ENCODE results near the gene PHLDB2.
"Not testable (repeated sequence)": the region's sequence is repeated elsewhere in the genome, so short reads cannot be mapped to it uniquely, and the experiment has no call there.

Gene PHLDB2

DNA sequence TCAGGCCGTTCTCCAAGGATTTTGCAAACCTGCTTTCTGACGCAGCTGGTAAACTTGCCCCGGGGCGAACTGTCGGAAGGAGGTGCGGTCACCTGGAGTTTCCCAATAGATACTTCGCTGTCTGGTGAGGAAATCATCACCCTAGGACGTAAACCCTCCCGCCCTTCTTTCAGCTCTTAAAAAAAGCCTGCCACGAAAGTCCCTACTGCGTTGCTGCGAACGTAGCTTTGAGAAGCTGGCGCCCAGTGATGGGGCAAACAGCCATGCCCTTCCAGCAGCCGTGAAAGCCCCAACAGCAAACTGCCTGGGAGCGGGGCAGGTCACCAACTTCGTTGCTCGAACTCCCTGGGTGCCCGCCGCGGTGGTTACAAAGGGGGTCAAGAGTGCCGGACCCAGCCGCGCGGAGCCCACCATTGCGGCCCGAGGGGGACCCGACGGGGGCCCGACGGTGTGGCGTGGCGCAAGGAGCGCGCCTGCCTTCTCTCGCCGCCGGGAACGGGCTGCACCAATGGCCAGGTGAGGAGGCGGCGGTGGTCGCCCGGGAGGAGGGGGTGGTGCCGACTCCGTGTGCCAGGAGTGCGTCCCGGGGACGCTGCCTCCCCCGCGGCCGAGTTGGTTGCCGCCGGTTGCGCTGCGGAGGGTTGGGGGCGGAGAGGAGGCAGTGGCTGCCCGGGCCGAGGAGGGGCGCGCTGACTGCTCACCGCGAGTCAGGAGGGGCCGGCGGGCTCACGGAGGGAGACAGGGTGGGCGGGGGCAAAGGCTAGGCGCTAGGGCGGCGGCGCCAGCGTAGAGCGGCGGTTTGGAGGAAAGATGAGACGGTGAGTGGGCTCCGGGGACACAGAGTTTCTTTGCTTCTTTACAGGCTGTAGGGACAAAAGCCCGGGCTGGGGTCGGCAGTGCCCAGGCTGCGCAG, at the start of gene PHLDB2:
Gene PHLDB2 (plus strand): TSS at position 205 of the 913 bp plus-strand sequence. CDS start 24,813 bp downstream, outside the sequence.
- no peak for DNase-seq (ENCODE audit: low spot score)

DNA sequence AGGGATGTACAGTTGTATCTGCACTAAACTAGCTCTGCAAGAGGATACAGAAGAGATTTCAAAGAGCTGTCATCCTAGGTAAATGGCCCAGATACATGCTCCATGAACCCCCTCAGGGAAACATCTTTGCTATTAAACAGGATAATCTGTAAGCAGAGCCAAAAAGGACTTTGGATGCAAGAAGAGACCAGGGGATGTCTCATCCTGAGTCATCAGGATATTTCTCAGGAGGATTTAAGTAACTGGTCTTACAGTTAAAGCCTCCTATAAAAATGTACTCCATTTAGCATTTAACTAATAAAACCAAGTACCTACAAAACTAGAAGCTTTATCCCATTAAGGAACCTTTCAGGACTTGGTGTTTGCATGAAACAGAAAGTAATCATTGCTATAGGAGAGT, 48.2 kb upstream of the PHLDB2 start:
- no peak for DNase-seq (ENCODE audit: low spot score)

DNA sequence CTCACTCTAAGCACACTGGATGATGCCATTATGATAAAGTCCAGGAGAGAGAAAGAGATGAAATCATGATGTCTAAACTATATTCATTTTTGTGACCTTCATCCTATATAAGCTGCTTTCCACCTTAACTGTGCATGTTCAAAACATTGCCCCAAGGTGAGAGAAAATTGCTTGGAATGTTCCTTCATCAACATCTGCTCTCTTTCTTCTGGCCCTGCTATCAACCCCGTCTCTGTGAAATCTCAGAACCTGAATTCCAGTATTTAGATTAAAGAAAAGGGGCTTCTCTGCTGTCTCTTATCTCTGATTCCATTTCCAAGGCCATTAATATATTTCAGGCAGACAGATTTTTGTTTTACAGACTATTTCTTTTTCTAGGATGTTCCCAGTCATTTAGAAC, 47.3 kb upstream of the PHLDB2 start:
- DNase-seq (ENCODE audit: low spot score): no peak

DNA sequence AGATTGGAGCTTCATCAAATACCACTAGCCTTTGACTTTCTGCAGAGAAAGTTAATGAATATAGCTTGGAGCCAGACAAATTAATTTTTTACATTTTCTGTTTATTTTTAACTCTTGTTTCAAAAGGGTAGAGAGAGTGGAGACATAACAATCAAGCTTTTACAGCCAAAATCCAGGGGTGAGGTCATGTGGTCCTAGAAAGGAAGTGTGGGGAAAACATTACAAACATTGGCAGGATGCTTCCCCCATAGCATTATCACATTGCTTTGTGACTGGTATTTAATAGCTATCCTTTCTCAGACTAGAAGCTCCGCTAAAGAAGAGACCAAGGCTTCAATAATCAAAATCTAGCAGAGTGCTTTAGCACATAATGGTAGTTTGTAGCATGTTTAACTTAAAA, 46.4 kb upstream of the PHLDB2 start:
- DNase-seq (ENCODE audit: low spot score): no peak

DNA sequence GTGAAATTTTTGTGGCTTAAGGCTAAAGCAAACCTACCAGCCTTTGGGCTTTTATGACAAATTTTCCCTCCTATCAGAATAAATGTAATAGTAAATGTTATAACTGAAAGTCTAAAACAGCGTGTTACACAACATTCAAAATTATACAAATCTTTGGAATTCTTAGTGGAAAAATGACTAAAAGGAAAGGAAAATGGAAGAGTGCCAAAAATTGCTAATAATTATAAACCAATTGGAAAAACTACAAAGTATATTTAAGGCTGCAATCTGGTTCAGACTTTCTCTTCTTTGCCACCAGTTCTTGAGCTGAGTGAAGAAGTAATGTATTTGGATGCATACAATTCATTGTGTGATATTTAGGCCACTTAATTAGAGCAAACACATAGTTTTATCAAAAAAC, 45.6 kb upstream of the PHLDB2 start:
- no peak for DNase-seq (ENCODE audit: low spot score)

DNA sequence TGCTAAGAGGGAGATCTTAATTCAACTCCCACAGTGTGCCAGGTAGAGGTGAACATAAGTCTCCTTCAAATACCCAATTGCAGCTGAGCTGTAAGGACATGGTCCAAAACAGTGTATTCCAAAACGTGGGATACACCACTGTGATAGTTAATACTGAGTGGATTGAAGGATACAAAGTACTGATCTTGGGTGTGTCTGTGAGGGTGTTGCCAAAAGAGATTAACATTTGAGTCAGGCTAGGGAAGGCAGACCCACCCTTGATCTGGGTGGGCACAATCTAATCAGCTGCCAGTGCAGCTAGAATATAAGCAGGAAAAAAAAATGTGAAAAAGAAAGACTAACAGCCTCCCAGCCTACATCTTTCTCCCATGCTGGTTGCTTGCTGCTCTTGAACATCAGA, 45.1 kb upstream of the PHLDB2 start:
- no peak for DNase-seq (ENCODE audit: low spot score)

DNA sequence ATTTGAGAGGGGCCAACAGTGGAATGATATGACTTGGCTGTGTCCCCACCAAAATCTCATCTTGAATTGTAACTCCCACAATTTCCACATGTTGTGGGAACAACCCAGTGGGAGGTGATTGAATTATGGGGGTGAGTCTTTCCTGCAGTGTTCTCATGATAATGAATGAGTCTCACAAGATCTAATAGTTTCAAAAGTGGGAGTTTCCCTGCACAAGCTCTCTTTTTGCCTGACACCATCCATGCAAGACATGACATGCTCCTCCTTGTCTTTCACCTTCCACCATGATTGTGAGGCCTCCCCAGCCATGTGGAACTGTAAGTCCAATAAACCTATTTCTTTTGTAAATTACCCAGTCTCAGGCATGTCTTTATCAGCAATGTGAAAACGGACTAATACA, 42.3 kb upstream of the PHLDB2 start:
- not testable (repeated sequence) for DNase-seq (ENCODE audit: low spot score)

DNA sequence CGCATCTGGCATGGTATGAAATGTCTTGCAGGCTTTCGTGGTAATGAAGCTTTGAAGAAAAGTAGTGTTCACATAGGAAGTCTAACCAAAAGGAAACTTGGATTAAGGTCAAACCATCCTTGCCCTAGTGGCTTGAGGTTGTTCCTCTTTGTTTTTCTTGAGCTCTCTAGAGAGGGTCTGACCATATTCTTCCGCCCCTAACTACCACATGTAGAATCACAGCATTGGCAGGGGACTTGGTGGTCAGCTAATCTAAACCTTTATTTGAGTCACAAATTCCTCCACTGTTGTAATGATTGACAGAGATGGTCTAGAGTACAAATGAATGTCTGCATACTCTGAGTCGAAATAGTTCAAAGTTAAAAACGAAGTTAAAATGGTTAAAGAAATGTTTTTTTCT, 39.1 kb upstream of the PHLDB2 start:
- no peak for DNase-seq (ENCODE audit: low spot score)

DNA sequence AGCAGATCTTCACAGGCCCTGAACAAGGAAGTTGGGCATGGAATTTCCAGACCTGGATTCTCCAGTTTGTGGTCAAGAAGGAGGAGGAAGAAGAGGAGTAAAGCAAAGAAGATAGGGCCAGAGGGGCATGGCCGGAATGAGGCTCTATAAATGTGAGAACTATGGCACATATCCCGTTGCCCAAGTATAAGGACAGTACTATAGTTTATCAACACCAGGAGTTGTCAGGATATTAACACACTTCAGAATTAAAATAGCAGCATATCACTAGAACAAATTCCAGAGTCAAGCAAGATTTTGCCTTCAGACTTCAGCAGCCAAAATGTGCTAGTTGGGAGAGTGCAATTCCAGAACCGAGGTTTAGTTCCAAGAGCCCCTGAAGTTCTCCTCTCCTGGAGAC, 38.4 kb upstream of the PHLDB2 start:
- no peak for DNase-seq (ENCODE audit: low spot score)

DNA sequence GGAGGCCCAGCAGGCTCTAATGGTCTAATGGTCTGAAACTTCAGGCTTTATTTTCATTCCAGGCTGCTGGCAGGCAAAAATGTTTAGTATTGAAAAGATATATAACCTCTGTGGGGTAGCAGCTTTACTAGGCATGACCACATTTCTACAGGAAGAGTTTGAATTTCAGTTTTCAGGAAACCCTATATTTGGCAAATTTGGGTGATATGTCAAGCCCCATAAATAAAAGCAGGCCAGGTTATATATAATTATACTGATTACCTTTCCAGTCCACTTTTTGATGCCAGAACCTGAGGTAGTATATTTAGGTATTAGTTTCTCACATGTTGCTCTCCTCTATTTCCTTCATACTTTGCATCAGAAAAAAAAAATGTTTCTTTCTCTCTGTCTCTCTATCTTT, 37.2 kb upstream of the PHLDB2 start:
- no peak for DNase-seq (ENCODE audit: low spot score)

DNA sequence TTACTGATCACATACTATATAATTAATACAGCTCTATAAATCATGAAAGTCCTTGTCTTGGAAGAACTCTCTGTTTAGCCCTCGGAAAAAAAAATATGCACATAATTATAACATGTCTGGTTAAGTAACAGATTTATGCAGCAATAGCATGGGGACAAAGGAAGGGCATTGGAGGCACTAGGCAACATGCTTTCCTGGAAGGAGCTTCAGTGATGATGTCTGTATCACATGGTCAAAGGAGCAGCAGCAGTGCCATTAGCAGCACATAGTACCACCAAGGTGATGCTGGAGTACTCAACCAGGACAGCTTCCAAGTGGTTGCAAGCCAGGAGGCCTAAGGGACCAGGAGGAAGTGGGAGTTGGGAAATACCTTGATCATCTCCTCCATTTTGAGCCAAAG, 36.3 kb upstream of the PHLDB2 start:
- DNase-seq (ENCODE audit: low spot score): no peak

DNA sequence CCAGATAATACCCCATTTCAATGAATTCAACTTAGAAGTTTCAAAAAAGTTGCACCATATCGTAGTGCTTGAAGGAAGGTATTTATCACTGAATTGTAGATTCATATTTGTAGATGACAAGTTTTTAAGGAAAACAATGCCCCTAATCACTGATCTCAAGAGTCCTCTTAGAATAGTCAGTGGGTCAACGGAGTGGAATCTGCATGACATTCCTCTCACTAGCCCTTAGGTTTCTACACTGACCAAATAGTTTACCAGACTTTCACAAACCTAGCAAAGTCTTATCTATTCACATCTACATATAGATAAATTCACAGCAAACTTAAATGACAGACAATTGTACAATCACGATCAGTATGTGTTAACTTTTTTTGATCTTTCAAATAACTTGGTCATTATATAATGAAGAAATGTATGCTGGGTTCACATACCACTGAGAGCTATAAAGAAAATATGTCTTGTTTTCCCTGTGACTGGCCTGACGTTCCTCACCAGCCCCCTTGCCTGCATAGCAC, 35.7 kb upstream of the PHLDB2 start:
- DNase-seq (ENCODE audit: low spot score): no peak

DNA sequence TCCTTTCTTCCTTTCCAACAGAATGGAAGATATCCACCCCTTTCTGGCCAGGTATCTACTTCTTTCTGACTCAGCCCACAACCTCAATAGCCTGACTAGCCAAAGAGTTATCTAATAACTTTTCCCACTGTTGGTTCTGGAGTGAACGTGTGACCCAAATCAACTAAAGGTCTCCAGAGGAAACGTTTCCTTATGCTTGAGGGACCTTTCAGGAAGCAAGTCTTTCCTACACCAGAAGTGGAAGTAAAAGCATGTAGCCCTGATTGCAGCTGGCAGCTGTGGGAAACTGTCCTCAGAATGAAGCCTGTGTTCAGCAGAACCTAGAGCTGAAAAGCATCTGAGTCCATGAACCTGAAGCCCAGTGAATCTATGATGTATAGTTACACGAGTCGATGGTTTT, 34.7 kb upstream of the PHLDB2 start:
- no peak for DNase-seq (ENCODE audit: low spot score)

DNA sequence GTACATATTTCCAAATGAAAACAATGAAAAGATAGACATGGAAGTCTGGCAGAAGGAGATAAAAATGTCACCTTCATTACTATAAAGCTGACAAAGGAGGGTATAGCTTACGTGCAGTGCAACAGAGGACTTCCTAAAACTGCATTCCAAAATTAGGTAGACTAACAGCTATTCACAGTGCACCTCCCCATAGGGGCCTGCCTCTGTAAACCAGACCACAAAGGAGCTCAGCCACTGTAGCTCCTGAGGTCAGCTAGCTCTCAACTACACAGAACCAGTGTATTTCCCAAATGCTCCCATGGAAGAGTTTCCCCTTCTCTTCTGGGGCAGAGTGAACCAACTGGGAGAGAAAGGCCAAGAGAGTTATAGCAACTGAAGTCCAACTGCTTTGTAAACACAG, 31.2 kb upstream of the PHLDB2 start:
- DNase-seq (ENCODE audit: low spot score): no peak

DNA sequence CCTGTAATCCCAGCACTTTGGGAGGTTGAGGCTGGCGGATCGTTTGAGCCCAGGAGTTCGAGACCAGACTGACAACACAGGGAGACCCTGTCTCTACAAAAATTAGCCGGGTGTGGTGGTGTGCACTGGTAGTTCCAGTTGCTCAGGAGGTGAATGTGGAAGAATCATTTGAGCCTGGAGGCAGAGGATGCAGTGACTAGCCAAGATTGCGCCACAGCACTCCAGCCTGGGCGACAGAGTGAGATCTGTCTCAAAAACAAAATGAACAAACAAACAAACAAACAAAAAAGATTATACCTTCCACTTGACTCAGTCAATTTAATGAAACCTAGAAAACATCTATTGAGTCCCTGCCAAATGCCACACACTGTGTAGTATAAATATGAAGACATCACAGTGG, 30.5 kb upstream of the PHLDB2 start:
- DNase-seq (ENCODE audit: low spot score): no peak

DNA sequence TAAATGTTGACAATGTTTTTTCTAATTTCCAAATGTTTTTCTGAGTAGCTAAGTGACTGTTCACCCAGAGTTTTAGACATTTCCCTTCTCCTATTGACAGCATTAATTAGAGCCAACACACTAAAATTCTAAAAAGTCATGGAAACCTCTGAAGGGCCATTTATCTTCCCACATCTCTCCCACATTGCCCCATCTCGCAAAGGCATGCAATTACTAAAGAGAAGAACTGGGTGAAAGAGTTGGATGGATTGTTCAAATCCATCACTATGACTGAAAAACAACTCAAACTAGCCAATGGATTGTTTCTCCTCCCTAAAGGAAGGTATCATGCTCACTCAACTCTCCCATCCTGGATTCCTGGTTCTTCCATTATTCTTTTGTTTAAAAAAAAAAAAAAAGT, 30.0 kb upstream of the PHLDB2 start:
- no peak for DNase-seq (ENCODE audit: low spot score)

DNA sequence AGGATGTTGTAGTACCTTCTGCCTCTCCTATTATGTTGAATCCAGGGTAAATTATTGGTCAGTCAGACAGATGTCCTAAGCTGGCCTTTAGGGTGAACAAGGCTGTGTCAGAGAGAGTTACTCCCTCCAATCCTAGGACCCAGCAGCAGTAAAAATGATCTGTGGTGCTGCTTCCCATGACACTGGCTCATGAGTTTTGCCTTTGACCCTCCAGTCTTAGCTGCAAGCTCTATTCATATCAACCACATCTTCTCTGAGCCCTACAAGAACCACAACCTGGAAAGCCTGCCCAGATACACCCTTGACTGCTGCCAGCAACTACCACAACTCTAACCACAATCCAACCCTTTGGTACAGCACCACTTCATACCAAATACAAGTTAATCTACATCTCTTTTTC, 27.2 kb upstream of the PHLDB2 start:
- no peak for DNase-seq (ENCODE audit: low spot score)

DNA sequence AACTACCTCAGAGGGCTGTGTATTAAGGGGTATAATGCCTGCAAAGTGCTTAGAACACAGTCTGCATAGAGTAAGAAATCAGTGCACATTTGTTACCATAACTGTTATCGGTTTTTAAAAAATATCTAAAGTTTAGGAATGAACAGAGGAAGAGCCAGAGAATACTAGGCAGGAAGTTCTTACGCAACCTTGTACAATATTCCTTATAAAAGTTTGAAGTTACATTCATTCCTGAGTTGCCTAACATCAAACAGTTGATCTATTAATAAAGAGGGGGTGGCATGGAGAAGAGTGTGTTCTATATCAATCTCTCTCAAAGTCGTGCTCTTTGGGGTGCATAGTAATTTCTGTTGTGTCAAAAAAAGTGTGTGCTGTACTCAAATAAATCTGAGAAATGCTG, 22.0 kb upstream of the PHLDB2 start:
- no peak for DNase-seq (ENCODE audit: low spot score)

DNA sequence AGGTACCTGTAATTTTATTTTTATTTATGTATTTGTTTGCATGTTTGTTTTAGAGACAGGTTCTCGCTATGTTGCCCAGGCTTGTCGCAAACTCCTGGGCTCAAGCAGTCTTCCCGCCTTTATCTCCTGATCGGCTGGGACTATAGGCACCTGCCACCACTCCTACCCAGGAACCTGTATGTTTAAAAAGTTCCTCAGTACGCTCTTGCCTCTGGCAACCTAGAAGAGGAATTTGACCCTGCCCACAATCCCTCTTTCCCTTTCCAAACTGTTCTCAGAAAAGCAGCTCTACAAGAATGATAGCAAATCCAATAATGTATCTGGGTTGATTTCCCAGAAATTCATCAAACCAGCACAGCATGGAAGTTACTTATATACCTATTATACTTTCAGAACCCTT, 20.9 kb upstream of the PHLDB2 start:
- DNase-seq (ENCODE audit: low spot score): no peak

DNA sequence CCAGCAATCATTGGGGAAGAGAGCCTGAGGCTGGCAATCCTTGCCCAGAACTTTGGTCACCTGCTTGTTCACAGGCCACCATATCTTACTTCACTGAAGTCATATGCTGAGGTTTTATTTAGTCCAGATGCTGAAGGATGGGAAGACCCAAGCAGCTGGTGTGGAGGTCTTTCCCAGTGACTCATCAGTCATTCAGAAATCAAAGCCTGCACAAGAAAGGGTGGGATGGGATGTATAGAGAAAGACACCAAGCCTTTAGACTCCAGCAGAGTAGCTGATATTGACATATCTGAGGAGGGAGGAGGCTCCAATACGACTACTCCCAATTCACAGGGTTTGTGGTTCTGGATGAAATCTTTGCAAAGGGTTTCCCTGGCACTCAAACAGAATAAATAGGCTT, 13.0 kb upstream of the PHLDB2 start:
- DNase-seq (ENCODE audit: low spot score): no peak

DNA sequence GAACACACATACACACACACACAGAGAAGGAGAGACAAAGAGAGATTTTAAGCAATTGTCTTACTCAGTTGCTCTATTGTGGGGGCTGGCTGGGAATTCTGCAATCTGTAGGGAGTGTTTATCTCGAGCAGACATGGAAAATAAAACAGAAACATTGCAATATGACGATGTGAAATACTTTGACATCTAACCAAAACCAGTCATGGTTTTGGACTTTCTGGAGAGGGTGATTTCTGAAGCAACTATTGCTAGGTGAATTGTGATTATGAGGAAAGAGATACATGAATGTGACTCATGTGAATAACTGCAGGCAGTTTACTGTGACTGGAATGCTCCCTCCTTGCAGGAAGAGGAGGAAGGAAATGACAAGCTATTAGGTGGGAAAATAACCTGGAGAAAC, 12.3 kb upstream of the PHLDB2 start:
- no peak for DNase-seq (ENCODE audit: low spot score)

DNA sequence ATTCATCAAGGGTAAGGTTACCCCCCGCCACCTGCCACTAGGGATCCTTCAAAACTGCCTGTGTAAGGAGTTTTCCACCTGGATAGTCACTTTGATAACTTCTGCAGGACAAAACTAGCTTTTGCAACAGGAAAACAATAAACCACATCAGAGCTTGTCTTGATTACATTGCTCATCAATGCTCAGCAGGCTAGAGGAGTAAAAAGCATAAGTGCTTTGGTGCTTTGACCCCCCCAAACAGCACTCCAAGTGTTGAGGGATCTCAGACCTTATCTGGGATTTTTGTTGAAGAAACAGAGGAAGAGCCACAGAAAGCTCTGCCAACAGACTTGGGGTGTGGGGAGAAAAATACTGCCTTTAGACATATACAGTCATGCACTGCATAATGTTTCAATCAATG, 10.8 kb upstream of the PHLDB2 start:
- DNase-seq (ENCODE audit: low spot score): no peak

DNA sequence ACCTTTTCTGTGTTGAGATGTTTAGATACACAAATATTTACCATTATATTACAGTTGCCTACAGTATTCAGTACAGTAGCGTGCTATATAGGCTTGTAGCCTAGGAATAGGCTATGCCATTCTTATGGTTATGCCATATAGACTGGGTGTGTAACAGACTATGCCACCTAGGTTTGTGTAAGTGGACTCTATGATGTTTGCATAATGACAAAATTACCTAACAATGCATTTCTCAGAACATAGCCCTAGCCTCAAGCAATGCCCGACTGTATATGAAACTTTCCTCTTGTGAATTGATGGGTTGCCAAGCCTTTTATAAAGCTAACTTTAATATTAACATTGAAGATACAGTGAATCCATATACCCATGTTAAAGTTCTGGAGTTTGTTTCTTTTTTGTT, 10.3 kb upstream of the PHLDB2 start:
- DNase-seq (ENCODE audit: low spot score): no peak

DNA sequence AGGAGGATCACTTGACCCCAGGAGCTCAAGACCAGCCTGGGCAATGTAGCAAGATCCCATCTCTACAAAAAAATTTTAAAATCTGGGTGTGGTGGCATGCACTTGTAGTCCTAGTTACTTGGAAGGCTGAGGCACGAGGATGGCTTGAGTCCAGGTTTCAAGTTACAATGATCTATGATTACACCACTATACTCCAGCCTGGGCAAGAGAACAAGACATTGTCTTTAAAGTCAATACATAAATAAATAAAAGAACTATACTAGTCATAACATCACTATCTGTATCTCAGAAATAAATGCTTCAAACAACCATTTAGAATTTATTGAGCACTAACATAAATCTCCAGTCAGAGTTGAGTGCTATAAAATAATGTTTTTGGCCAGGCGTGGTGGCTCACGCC, 8.5 kb upstream of the PHLDB2 start:
- DNase-seq (ENCODE audit: low spot score): no peak

All from hematopoietic multipotent progenitor cell treated with erythropoietin and hydrocortisone succinate and interleukin-3 and kit ligand, for 17 days (in vitro differentiated cells).